Adipocyte (in vitro differentiated cells): ENCODE results near the gene QRFP.

ENCODE experiments used
- DNase-seq: peaks from one replicate; pipeline ENCODE4 v3.0.0-alpha.2; 2015; ENCODE audit warnings: low read depth
- H3K27me3 ChIP-seq: replicated peaks from 2 replicates; pipeline ENCODE4 v1.7.0; 2013; ENCODE audit warnings: mild to moderate bottlenecking, low read length, moderate library complexity; ENCODE audit not compliant: control insufficient read depth, insufficient read depth
- H3K36me3 ChIP-seq: 2 replicates; pipeline ENCODE4 v1.7.0; 2013; ENCODE audit warnings: low read length, mild to moderate bottlenecking, moderate library complexity; ENCODE audit not compliant: control insufficient read depth, insufficient read depth, severe bottlenecking
- H3K4me1 ChIP-seq: 2 replicates; pipeline ENCODE4 v1.7.0; 2013; ENCODE audit warnings: mild to moderate bottlenecking, low read length, moderate library complexity; ENCODE audit not compliant: control insufficient read depth, insufficient read depth
- H3K4me3 ChIP-seq: 2 replicates; pipeline ENCODE4 v1.7.0; 2013; ENCODE audit warnings: mild to moderate bottlenecking, low read length, moderate library complexity
- H3K9ac ChIP-seq: 2 replicates; pipeline ENCODE4 v1.7.0; 2013; ENCODE audit warnings: mild to moderate bottlenecking, low read length, moderate library complexity
- H3K9me3 ChIP-seq: 2 replicates; pipeline ENCODE4 v1.7.0; 2013; ENCODE audit warnings: mild to moderate bottlenecking, low read length, moderate library complexity; ENCODE audit not compliant: control insufficient read depth

The QRFP gene

DNA sequence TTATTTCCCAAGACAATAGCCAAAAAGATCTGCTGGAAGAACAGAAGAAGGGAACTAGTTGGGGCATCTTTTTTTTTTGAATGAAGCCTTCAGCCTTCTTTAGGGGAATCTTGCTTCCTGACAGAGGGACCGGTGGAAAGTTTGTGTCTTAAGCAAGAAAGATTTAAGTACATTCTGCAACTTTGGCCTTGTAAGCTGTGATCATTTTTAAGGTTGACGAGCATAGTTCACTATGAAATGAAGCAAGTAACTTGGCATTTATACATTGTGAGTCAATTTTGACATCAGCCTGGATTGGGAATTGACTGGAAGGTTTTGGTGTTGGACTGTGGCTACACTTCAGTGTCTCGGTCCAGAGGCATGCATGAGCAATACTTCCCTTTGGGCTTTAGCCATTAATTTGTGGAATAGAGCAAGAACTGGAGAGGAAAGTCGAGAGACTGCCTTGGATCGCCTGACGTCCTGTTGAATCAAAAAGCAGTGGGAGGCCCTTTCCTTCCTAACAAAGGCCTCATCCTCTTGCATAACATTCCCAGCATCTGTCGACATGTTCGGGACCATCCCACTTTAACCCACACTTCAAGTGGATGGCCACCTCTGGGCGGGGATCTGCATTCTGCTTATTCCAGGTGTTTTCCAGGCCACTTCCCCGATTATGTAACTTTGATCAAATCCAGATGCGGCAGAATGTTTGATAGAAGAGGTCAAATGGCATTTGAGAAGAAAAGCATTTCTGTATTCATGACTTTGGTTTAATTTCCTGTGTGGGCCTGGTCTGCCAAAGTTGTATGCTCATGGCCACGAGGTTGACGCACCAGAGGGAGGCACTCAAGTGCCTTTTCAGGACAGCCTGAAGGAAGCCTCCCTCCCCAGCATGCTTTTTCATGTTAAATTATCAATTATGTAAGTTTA is 49.0 kb downstream of the QRFP start:
- DNase-seq, result peak; percentile 97
- no peaks in the 10 kb centered on the region for H3K36me3 ChIP-seq
- H3K9me3 ChIP-seq, result no peaks in the 10 kb centered on the region
- H3K4me3 ChIP-seq, result peak overlapping the region; percentile 67
- H3K27me3 ChIP-seq, result no peaks in the 10 kb centered on the region
- H3K4me1 ChIP-seq, result peaks cover 56% of the 10 kb centered on the region
- peak overlapping the region; percentile 87 for H3K9ac ChIP-seq

DNA sequence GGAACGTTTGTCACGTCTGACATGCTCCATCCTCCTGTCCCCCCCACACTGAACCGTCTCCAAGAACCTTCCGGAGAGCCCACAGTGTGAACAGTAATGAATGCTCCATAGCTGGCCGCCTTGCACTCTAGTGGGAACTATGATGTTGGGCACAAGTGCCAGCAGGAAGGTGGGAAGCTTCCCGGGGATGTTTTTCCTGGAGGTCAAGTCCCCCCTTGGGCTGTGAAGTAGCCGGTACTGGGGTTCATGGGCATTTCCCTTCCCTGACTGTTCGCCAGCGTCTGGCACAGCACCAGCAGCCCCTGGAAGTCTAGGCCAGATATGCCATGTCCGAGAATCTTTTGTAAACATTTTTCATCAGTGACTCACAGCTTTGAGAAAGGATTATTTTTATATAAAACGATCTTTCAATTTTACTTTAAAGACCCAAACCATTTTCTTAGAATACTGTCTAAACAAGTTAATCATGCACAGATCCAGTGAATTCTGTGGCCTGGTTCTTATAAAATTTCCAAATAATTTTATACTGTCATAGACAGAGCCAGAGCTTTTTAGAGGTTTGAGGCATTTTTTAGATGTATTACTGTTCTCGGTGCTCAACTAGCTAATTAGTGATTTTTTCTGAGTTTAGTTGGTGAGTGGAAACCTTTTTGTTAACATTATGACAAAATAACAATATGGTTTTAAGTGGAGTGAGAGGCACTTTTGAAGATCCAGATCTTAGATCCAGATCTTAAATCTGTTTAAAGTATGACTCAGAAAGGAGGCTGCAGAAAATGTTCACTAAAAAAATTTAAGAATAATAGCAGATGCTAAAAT is 49.9 kb downstream of the QRFP start:
- Histone ChIP-seq H3K36me3 (no peaks in the 10 kb centered on the region), H3K9me3 (no peaks in the 10 kb centered on the region), H3K4me3 (peak overlapping the region; percentile 67), H3K27me3 (no peaks in the 10 kb centered on the region), H3K9ac (peak overlapping the region; percentile 87), H3K4me1 (peaks cover 65% of the 10 kb centered on the region)
- DNase-seq, result peak; percentile 85

- peak overlapping the region; percentile 87 for H3K9ac ChIP-seq
- peaks cover 66% of the 10 kb centered on the region for H3K4me1 ChIP-seq
- H3K9me3 ChIP-seq, result no peaks in the 10 kb centered on the region
- H3K4me3 ChIP-seq, result peak overlapping the region; percentile 67
- H3K36me3 ChIP-seq, result no peaks in the 10 kb centered on the region
- peak; percentile 75 for DNase-seq
- no peaks in the 10 kb centered on the region for H3K27me3 ChIP-seq
These were observed 50.6 kb downstream of the QRFP start for GRCh38 chr9:130845901-130846481.

GRCh38 chr9:130845254-130845653 is 51.4 kb downstream of the QRFP start:
- Histone ChIP-seq H3K9me3 (no peaks in the 10 kb centered on the region), H3K4me3 (peak overlapping the region; percentile 67), H3K27me3 (no peaks in the 10 kb centered on the region), H3K4me1 (peaks cover 71% of the 10 kb centered on the region), H3K9ac (peak overlapping the region; percentile 87), H3K36me3 (no peaks in the 10 kb centered on the region)
- no peak for DNase-seq

- no peak overlapping the region for H3K4me3 ChIP-seq
- H3K36me3 ChIP-seq, result no peaks in the 10 kb centered on the region
- DNase-seq, result no peak
- no peaks in the 10 kb centered on the region for H3K27me3 ChIP-seq
- no peak overlapping the region for H3K9ac ChIP-seq
- H3K9me3 ChIP-seq, result no peaks in the 10 kb centered on the region
- H3K4me1 ChIP-seq, result peaks cover 83% of the 10 kb centered on the region
These were observed 52.6 kb downstream of the QRFP start for GRCh38 chr9:130844044-130844451.

DNA sequence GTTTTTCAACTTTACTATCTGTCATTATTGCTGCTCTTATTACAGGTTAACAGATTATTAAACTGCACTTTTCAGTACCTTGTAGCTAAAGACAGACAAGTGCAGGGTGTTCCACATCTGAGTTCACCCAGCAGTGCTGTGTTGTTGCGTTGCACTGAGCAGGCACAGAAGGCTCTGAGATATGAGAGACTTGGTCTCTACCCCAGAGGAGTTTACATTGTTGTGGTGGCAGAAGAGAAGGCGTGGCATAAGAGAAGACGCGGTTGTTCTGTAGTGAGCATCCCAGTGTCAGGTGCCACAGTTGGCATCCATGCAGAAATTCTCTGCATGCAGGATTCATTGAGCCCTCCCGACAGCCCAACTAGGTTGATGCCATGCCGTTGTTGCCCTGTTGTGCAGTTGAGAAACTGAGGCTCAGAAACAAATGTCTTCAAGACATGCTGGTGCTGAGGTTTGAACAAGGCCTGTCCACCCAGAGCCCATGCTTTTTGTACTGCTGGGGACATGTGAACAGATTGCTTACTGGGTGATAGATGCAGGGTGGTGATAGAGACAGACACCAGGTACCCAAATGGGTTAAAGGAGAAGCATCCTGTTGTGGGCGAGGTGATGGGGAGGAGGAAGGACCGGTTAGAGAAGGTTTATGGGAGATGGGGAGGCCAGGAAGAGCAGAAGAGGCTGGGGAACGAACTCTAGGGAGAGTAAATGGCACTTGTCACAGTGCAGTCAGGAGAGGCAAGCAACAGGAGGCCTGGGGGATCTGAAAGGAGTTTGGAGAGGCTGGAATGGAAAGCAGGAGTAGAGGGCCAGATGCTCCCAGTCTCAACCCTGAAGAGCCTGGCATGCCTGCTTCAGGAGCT is 53.3 kb downstream of the QRFP start:
- Histone ChIP-seq H3K9ac (no peak overlapping the region), H3K4me1 (peaks cover 83% of the 10 kb centered on the region), H3K36me3 (no peaks in the 10 kb centered on the region), H3K4me3 (no peak overlapping the region), H3K27me3 (no peaks in the 10 kb centered on the region), H3K9me3 (no peaks in the 10 kb centered on the region)
- no peak for DNase-seq
